Neural cell (in vitro differentiated cells): ENCODE results near the gene A2ML1. TPM values are rescaled to one million over a fixed set of nuclear protein-coding genes. Genes with fewer than 3 reads are reported as not detected.

Source experiments
- H2AFZ ChIP-seq: fragments of 200-600, 300-800 bp; sonication (generic), shearing (Covaris generic); 2 replicates; pipeline ENCODE4 v1.6.0; 2014; ENCODE audit warnings: low read depth, mild to moderate bottlenecking, antibody characterized with exemption, low read length, moderate library complexity
- H3F3A ChIP-seq: fragments of 200-600 bp; shearing (Covaris generic); 2 replicates; pipeline ENCODE4 v1.6.1; 2016; ENCODE audit warnings: mild to moderate bottlenecking, moderate library complexity, mixed read lengths, antibody characterized with exemption, low read length; ENCODE audit not compliant: insufficient read depth, poor library complexity, severe bottlenecking
- H3K27ac ChIP-seq: fragments of 200-600, 300-800 bp; sonication (generic), shearing (Covaris generic); 2 replicates; pipeline ENCODE4 v1.5.1; 2014; ENCODE audit warnings: mild to moderate bottlenecking, low read length, moderate library complexity
- H3K27me3 ChIP-seq: fragments of 300-800, 200-600 bp; sonication (generic), shearing (Covaris generic); 2 replicates; pipeline ENCODE4 v1.6.0; 2014; ENCODE audit warnings: mild to moderate bottlenecking, low read depth, low read length, moderate library complexity; ENCODE audit not compliant: insufficient read depth
- H3K36me3 ChIP-seq: fragments of 300-800, 200-600 bp; sonication (generic), shearing (Covaris generic); 2 replicates; pipeline ENCODE4 v1.5.1; 2014; ENCODE audit warnings: mild to moderate bottlenecking, antibody characterized with exemption, low read length, moderate library complexity; ENCODE audit not compliant: insufficient read depth
- H3K4me2 ChIP-seq: fragments of 300-800, 200-600 bp; sonication (generic), shearing (Covaris generic); 2 replicates; pipeline ENCODE4 v1.6.0; 2014; ENCODE audit warnings: mild to moderate bottlenecking, low read length
- H3K4me3 ChIP-seq: fragments of 300-800, 200-600 bp; sonication (generic), shearing (Covaris generic); 2 replicates; pipeline ENCODE4 v1.5.1; 2014; ENCODE audit warnings: mild to moderate bottlenecking, low read length, moderate library complexity
- H3K79me2 ChIP-seq: fragments of 200-600 bp; shearing (Covaris generic); replicated peaks from 2 replicates; pipeline ENCODE4 v1.6.0; 2014; ENCODE audit warnings: mild to moderate bottlenecking, low read length, moderate library complexity; ENCODE audit not compliant: insufficient read depth
- H3K9ac ChIP-seq: fragments of 300-800, 200-600 bp; sonication (generic), shearing (Covaris generic); 2 replicates; pipeline ENCODE4 v1.6.1; 2016; ENCODE audit warnings: mild to moderate bottlenecking, low read length, mixed read lengths
- H3K9me2 ChIP-seq: fragments of 200-600 bp; shearing (Covaris generic); 2 replicates; pipeline ENCODE4 v1.6.1; 2016; ENCODE audit warnings: mild to moderate bottlenecking, low read length, mixed read lengths; ENCODE audit not compliant: insufficient read depth
- H3K9me3 ChIP-seq: fragments of 200-600, 300-800 bp; sonication (generic), shearing (Covaris generic); 2 replicates; pipeline ENCODE4 v1.6.1; 2016; ENCODE audit warnings: mild to moderate bottlenecking, mixed run types, low read length, moderate library complexity, mixed read lengths
- H4K20me1 ChIP-seq: fragments of 200-600 bp; shearing (Covaris generic); 2 replicates; pipeline ENCODE4 v1.6.1; 2016; ENCODE audit warnings: mild to moderate bottlenecking, mixed run types; ENCODE audit not compliant: insufficient read depth
- EP300 ChIP-seq: fragments of 450-650 bp; conservative IDR thresholded peaks from 2 replicates; pipeline ENCODE4 v1.6.1; 2014; ENCODE audit warnings: antibody characterized with exemption, mild to moderate bottlenecking, moderate library complexity; ENCODE audit not compliant: poor library complexity, severe bottlenecking
- EZH2 ChIP-seq: fragments of 200-600, 300-800 bp; shearing (Covaris generic), sonication (generic); IDR thresholded peaks from 2 replicates; pipeline ENCODE4 v1.6.1; 2014; ENCODE audit warnings: antibody characterized with exemption, low read length, borderline replicate concordance, mild to moderate bottlenecking; ENCODE audit not compliant: insufficient read depth, poor library complexity, severe bottlenecking
- MXI1 ChIP-seq: fragments of 450-650 bp; conservative IDR thresholded peaks from 2 replicates; pipeline ENCODE4 v1.6.1; 2014; ENCODE audit warnings: antibody characterized with exemption, mild to moderate bottlenecking; ENCODE audit not compliant: poor library complexity, severe bottlenecking
- POLR2AphosphoS5 ChIP-seq: IDR thresholded peaks from 2 replicates; pipeline ENCODE4 v1.6.1; 2012
- RAD21 ChIP-seq: fragments of 450-650 bp; conservative IDR thresholded peaks from 2 replicates; pipeline ENCODE4 v1.6.1; 2014; ENCODE audit warnings: antibody characterized with exemption, mild to moderate bottlenecking, moderate library complexity
- SMC3 ChIP-seq: fragments of 450-650 bp; conservative IDR thresholded peaks from 2 replicates; pipeline ENCODE4 v1.6.1; 2014; ENCODE audit warnings: antibody characterized with exemption, mild to moderate bottlenecking, moderate library complexity; ENCODE audit not compliant: poor library complexity
- TAF1 ChIP-seq: IDR thresholded peaks from 2 replicates; pipeline ENCODE4 v1.6.1; 2012; ENCODE audit warnings: low read depth
- polyA plus RNA-seq: library from polyadenylated mRNA; depleted of rRNA; stranded (reverse); fragments of >200 nt; gene quantifications from 2 replicates; pipeline ENCODE4 v1.2.3, GENCODE V29; 2014
- TF ChIP-seq, protein P1 (sequence below): fragments of 450-650 bp; IDR thresholded peaks from 2 replicates; pipeline ENCODE4 v1.5.1; 2014; ENCODE audit warnings: antibody characterized with exemption, mild to moderate bottlenecking, moderate library complexity; ENCODE audit not compliant: poor library complexity, severe bottlenecking
- TF ChIP-seq, protein P2 (sequence below): IDR thresholded peaks from 2 replicates; pipeline ENCODE4 v1.6.1; 2012; ENCODE audit warnings: borderline replicate concordance

A2ML1 gene
- polyA plus RNA-seq, 1 donor from 2014 or later, result not detected

- H3K4me2 ChIP-seq, result no peak overlapping the region
- H2AFZ ChIP-seq, result no peak overlapping the region
- H3K36me3 ChIP-seq, result no peaks in the 10 kb centered on the region
- H3K4me3 ChIP-seq, result no peak overlapping the region
- TF ChIP-seq TAF1 (no peak), RAD21 (no peak), MXI1 (no peak), POLR2AphosphoS5 (no peak), EP300 (no peak), SMC3 (no peak), EZH2 (no peak)
- TF ChIP-seq, protein P1, sequence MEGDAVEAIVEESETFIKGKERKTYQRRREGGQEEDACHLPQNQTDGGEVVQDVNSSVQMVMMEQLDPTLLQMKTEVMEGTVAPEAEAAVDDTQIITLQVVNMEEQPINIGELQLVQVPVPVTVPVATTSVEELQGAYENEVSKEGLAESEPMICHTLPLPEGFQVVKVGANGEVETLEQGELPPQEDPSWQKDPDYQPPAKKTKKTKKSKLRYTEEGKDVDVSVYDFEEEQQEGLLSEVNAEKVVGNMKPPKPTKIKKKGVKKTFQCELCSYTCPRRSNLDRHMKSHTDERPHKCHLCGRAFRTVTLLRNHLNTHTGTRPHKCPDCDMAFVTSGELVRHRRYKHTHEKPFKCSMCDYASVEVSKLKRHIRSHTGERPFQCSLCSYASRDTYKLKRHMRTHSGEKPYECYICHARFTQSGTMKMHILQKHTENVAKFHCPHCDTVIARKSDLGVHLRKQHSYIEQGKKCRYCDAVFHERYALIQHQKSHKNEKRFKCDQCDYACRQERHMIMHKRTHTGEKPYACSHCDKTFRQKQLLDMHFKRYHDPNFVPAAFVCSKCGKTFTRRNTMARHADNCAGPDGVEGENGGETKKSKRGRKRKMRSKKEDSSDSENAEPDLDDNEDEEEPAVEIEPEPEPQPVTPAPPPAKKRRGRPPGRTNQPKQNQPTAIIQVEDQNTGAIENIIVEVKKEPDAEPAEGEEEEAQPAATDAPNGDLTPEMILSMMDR, result no peak
- TF ChIP-seq, protein P2, sequence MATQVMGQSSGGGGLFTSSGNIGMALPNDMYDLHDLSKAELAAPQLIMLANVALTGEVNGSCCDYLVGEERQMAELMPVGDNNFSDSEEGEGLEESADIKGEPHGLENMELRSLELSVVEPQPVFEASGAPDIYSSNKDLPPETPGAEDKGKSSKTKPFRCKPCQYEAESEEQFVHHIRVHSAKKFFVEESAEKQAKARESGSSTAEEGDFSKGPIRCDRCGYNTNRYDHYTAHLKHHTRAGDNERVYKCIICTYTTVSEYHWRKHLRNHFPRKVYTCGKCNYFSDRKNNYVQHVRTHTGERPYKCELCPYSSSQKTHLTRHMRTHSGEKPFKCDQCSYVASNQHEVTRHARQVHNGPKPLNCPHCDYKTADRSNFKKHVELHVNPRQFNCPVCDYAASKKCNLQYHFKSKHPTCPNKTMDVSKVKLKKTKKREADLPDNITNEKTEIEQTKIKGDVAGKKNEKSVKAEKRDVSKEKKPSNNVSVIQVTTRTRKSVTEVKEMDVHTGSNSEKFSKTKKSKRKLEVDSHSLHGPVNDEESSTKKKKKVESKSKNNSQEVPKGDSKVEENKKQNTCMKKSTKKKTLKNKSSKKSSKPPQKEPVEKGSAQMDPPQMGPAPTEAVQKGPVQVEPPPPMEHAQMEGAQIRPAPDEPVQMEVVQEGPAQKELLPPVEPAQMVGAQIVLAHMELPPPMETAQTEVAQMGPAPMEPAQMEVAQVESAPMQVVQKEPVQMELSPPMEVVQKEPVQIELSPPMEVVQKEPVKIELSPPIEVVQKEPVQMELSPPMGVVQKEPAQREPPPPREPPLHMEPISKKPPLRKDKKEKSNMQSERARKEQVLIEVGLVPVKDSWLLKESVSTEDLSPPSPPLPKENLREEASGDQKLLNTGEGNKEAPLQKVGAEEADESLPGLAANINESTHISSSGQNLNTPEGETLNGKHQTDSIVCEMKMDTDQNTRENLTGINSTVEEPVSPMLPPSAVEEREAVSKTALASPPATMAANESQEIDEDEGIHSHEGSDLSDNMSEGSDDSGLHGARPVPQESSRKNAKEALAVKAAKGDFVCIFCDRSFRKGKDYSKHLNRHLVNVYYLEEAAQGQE, result no peak
- H3K9me2 ChIP-seq, result no peaks in the 10 kb centered on the region
- H3K9ac ChIP-seq, result no peak overlapping the region
- H3F3A ChIP-seq, result no peaks in the 10 kb centered on the region
- no peaks in the 10 kb centered on the region for H3K27me3 ChIP-seq
- no peak overlapping the region for H3K27ac ChIP-seq
- H3K9me3 ChIP-seq, result no peaks in the 10 kb centered on the region
- H3K79me2 ChIP-seq, result no peaks in the 10 kb centered on the region
- H4K20me1 ChIP-seq, result no peaks in the 10 kb centered on the region
These were observed 1.3 kb downstream of the A2ML1 start for GRCh38 chr12:8823565-8824300.

GRCh38 chr12:8827551-8828256 lies 5.3 kb downstream of the A2ML1 start:
- no peaks in the 10 kb centered on the region for H3K79me2 ChIP-seq
- no peak overlapping the region for H2AFZ ChIP-seq
- H3K9me3 ChIP-seq, result no peaks in the 10 kb centered on the region
- no peaks in the 10 kb centered on the region for H4K20me1 ChIP-seq
- H3K9ac ChIP-seq, result no peak overlapping the region
- H3K9me2 ChIP-seq, result no peaks in the 10 kb centered on the region
- H3K27ac ChIP-seq, result no peak overlapping the region
- H3K4me3 ChIP-seq, result no peak overlapping the region
- H3F3A ChIP-seq, result no peaks in the 10 kb centered on the region
- TF ChIP-seq MXI1, result no peak
- TF ChIP-seq EP300, result no peak
- TF ChIP-seq RAD21, result no peak
- no peak for TF ChIP-seq EZH2
- no peak for TF ChIP-seq POLR2AphosphoS5
- TF ChIP-seq, protein P2, result no peak
- no peak for TF ChIP-seq SMC3
- TF ChIP-seq, protein P1, result no peak
- no peak for TF ChIP-seq TAF1
- H3K36me3 ChIP-seq, result no peaks in the 10 kb centered on the region
- H3K27me3 ChIP-seq, result no peaks in the 10 kb centered on the region
- no peak overlapping the region for H3K4me2 ChIP-seq
